H1 (cell line): ENCODE measurements around the gene WDR48. TPM values are rescaled to one million over a fixed set of nuclear protein-coding genes. Genes with fewer than 3 reads are reported as not detected.
A peak's percentile ranks its signal among the peaks of the same experiment; 100 is the strongest.

Experiments
- CTCF ChIA-PET: fragments of 300-600 bp; sonication (Branson Sonifier 250); formaldehyde crosslinking; loops from one replicate; lab custom pipeline; 2021; ENCODE audit not compliant: partially characterized antibody; lab: Charles Lee
- POLR2A ChIA-PET: fragments of 300-600 bp; sonication (Branson Sonifier 250); formaldehyde crosslinking; loops from one replicate; lab custom pipeline; 2021; ENCODE audit warnings: inconsistent platforms; ENCODE audit not compliant: partially characterized antibody; lab: Charles Lee
- DNase-seq, 2 experiments: peaks; one replicate each; pipeline versions ENCODE4 v3.0.0 to v3.0.0-alpha.2; 2010 to 2022; ENCODE audit warnings: low spot score in 2 of 2, low read depth in 1 of 2, mixed read lengths in 1 of 2
- FAIRE-seq: peaks from 2 replicates; lab custom pipeline; 2011; peaks lifted over from hg19 to GRCh38; lab: Jason Lieb, UNC
- H2AFZ ChIP-seq: 2 replicates; pipeline ENCODE4 v1.8.1; 2012; ENCODE audit warnings: low read length, inconsistent platforms
- H2AK5ac ChIP-seq: 2 replicates; pipeline ENCODE4 v1.6.1; 2013; ENCODE audit warnings: low read depth, low read length
- H2BK120ac ChIP-seq: replicated peaks from 2 replicates; pipeline ENCODE3; 2013; ENCODE audit warnings: low read depth, low read length, inconsistent platforms
- H2BK12ac ChIP-seq: 2 replicates; pipeline ENCODE4 v1.6.1; 2013; ENCODE audit warnings: low read depth, low read length
- H2BK15ac ChIP-seq: 2 replicates; pipeline ENCODE4 v1.6.1; 2013; ENCODE audit warnings: low read length
- H2BK20ac ChIP-seq: 2 replicates; pipeline ENCODE4 v1.6.1; 2013; ENCODE audit warnings: low read length
- H2BK5ac ChIP-seq: 2 replicates; pipeline ENCODE4 v1.6.1; 2013; ENCODE audit warnings: low read depth, low read length
- H3K14ac ChIP-seq: 2 replicates; pipeline ENCODE4 v1.6.1; 2013; ENCODE audit warnings: inconsistent platforms; ENCODE audit not compliant: insufficient read length
- H3K18ac ChIP-seq: 2 replicates; pipeline ENCODE4 v1.6.1; 2013; ENCODE audit warnings: low read length; ENCODE audit errors: extremely low read depth
- H3K23ac ChIP-seq: 2 replicates; pipeline ENCODE4 v1.6.1; 2013; ENCODE audit warnings: inconsistent platforms; ENCODE audit not compliant: insufficient read length
- H3K23me2 ChIP-seq: 2 replicates; pipeline ENCODE4 v1.6.1; 2013; ENCODE audit warnings: low read depth, low read length
- H3K27ac ChIP-seq: 2 replicates; pipeline ENCODE4 v1.6.1; 2011; ENCODE audit warnings: low read depth, low read length, inconsistent platforms
- H3K27me3 ChIP-seq, 4 experiments: replicated peaks in 1 of 4; 1 replicate in 1 of 4; 2 replicates in 3 of 4; pipeline versions ENCODE4 v1.6.1 to v1.8.1; 2011 to 2013; ENCODE audit warnings: low read length in 3 of 4, mild to moderate bottlenecking in 3 of 4, inconsistent platforms in 2 of 4, mixed read lengths in 2 of 4, moderate library complexity in 1 of 4; ENCODE audit not compliant: control insufficient read depth in 3 of 4, insufficient read depth in 3 of 4; ENCODE audit errors: extremely low read depth in 1 of 4
- H3K36me3 ChIP-seq, 4 experiments: 2 replicates each; pipeline versions ENCODE4 v1.6.1 to v1.8.1; 2011 to 2013; ENCODE audit warnings: mild to moderate bottlenecking in 4 of 4, low read length in 3 of 4, moderate library complexity in 2 of 4, control low read depth in 1 of 4, inconsistent platforms in 1 of 4; ENCODE audit not compliant: insufficient read depth in 4 of 4, control insufficient read depth in 2 of 4
- H3K4ac ChIP-seq: replicated peaks from 2 replicates; pipeline ENCODE3; 2013; ENCODE audit warnings: low read length, low read depth, mixed read lengths, inconsistent platforms; ENCODE audit not compliant: insufficient read length
- H3K4me1 ChIP-seq, 4 experiments: replicated peaks in 1 of 4; 1 replicate in 1 of 4; 2 replicates in 3 of 4; pipeline versions ENCODE4 v1.6.1 to v1.8.1; 2011 to 2013; ENCODE audit warnings: low read length in 3 of 4, inconsistent platforms in 2 of 4, mixed read lengths in 1 of 4; ENCODE audit not compliant: insufficient read depth in 4 of 4, control insufficient read depth in 3 of 4
- H3K4me2 ChIP-seq, 2 experiments: 2 replicates each; pipeline versions ENCODE4 v1.6.1 to v1.8.1; 2011 to 2013; ENCODE audit warnings: low read depth in 2 of 2, low read length in 2 of 2, control low read depth in 1 of 2, inconsistent platforms in 1 of 2, mild to moderate bottlenecking in 1 of 2; ENCODE audit not compliant: insufficient read depth in 1 of 2
- H3K4me3 ChIP-seq, 4 experiments: fragments of 200-600, 300-600 bp in 1 of 4; sonication (generic), shearing (Covaris generic), sonication (Bioruptor Twin) in 1 of 4; 2 replicates each; pipeline versions ENCODE4 v1.5.1 to v1.8.1; 2011 to 2016; ENCODE audit warnings: low read length in 4 of 4, low read depth in 3 of 4, control low read depth in 2 of 4, inconsistent platforms in 2 of 4, mild to moderate bottlenecking in 2 of 4, mixed read lengths in 1 of 4, moderate library complexity in 1 of 4; ENCODE audit not compliant: insufficient read depth in 2 of 4; ENCODE audit errors: extremely low read depth in 1 of 4
- H3K56ac ChIP-seq: replicated peaks from 2 replicates; pipeline ENCODE3; 2013; ENCODE audit warnings: low read depth, mild to moderate bottlenecking, mixed read lengths, low read length, inconsistent platforms; ENCODE audit not compliant: insufficient read length
- H3K79me1 ChIP-seq: 2 replicates; pipeline ENCODE4 v1.6.1; 2013; ENCODE audit warnings: low read depth, low read length, control low read depth
- H3K79me2 ChIP-seq, 2 experiments: 2 replicates each; pipeline versions ENCODE4 v1.6.1 to v1.8.1; 2012 to 2013; ENCODE audit warnings: low read length in 2 of 2, mild to moderate bottlenecking in 2 of 2, inconsistent platforms in 1 of 2; ENCODE audit not compliant: insufficient read depth in 2 of 2, control insufficient read depth in 1 of 2
- H3K9ac ChIP-seq, 4 experiments: replicated peaks in 1 of 4; 1 replicate in 1 of 4; 2 replicates in 3 of 4; pipeline versions ENCODE4 v1.6.1 to v1.8.1; 2011 to 2013; ENCODE audit warnings: low read depth in 3 of 4, low read length in 3 of 4, control low read depth in 2 of 4, mild to moderate bottlenecking in 2 of 4, moderate library complexity in 2 of 4, inconsistent platforms in 1 of 4; ENCODE audit errors: extremely low read depth in 1 of 4
- H3K9me3 ChIP-seq, 2 experiments: 2 replicates each; pipeline versions ENCODE4 v1.6.1 to v1.8.1; 2012 to 2013; ENCODE audit warnings: mild to moderate bottlenecking in 2 of 2, moderate library complexity in 2 of 2, control low read depth in 1 of 2, inconsistent platforms in 1 of 2, low read depth in 1 of 2, low read length in 1 of 2, mixed read lengths in 1 of 2; ENCODE audit not compliant: insufficient read depth in 2 of 2
- H4K20me1 ChIP-seq, 2 experiments: replicated peaks in 1 of 2; 2 replicates each; pipeline versions ENCODE3 to v1.8.1; 2011 to 2013; ENCODE audit warnings: inconsistent platforms in 2 of 2, low read length in 2 of 2, mild to moderate bottlenecking in 1 of 2; ENCODE audit not compliant: insufficient read depth in 2 of 2, control insufficient read depth in 1 of 2
- H4K5ac ChIP-seq: 2 replicates; pipeline ENCODE4 v1.6.1; 2013; ENCODE audit warnings: low read length, low read depth, mixed read lengths, inconsistent platforms; ENCODE audit not compliant: insufficient read length
- H4K8ac ChIP-seq: 2 replicates; pipeline ENCODE4 v1.8.0; 2013; ENCODE audit warnings: mild to moderate bottlenecking, moderate library complexity, low read length, inconsistent platforms; ENCODE audit not compliant: insufficient read depth; ENCODE audit errors: extremely low read depth
- H4K91ac ChIP-seq: replicated peaks from 2 replicates; pipeline ENCODE3; 2013; ENCODE audit warnings: low read length, mixed read lengths, inconsistent platforms; ENCODE audit not compliant: insufficient read length
- HDAC2 ChIP-seq, 2 experiments: fragments of 300-600 bp in 1 of 2; sonication (generic) in 1 of 2; IDR thresholded peaks; 2 replicates each; pipeline ENCODE4 v1.6.1; 2011 to 2012; ENCODE audit warnings: low read depth in 2 of 2, low read length in 2 of 2, mild to moderate bottlenecking in 2 of 2, moderate library complexity in 2 of 2, borderline replicate concordance in 1 of 2, inconsistent platforms in 1 of 2
- RAD21 ChIP-seq, 2 experiments: IDR thresholded peaks in 1 of 2; conservative IDR thresholded peaks in 1 of 2; 2 replicates each; pipeline ENCODE4 v1.6.1; 2011; ENCODE audit warnings: low read depth in 2 of 2, low read length in 2 of 2, improper control_type of control experiment in 1 of 2, inconsistent platforms in 1 of 2, mild to moderate bottlenecking in 1 of 2, moderate library complexity in 1 of 2
- WGBS, 2 experiments: shearing (Covaris generic) in 1 of 2; methylation state at CpG; one replicate each; pipeline versions ENCODE4 v1.1.6 to v1.1.7; 2013 to 2015; ENCODE audit warnings: low lambda C conversion rate in 2 of 2, mixed read lengths in 2 of 2, inconsistent platforms in 1 of 2, low coverage in 1 of 2, missing lambda C conversion rate in 1 of 2; ENCODE audit not compliant: insufficient replicate concordance in 2 of 2, insufficient coverage in 1 of 2, insufficient read length in 1 of 2; ENCODE audit errors: extremely low coverage in 1 of 2, missing lambda C conversion rate in 1 of 2; 5-methylcytosine and 5-hydroxymethylcytosine counted together
- polyA plus RNA-seq, 7 experiments: library from polyadenylated mRNA; depleted of rRNA in 3 of 7; stranded (reverse) in 5 of 7; unstranded in 2 of 7; fragments of >200 nt in 5 of 7; fragments of 200-250 nt in 2 of 7; gene quantifications; 1 replicate in 5 of 7; 2 replicates in 1 of 7; 4 replicates in 1 of 7; pipeline versions ENCODE4 v1.2.1 to v1.2.3, GENCODE V29; 2011 to 2013; ENCODE audit warnings: missing spikeins in 2 of 7, mixed read lengths in 2 of 7
- total RNA-seq: library from RNA; stranded (reverse); fragmentation: NEBNext Ultra II Directional; extraction: Animal tissue kit (Norgen Biotek cat#: 25700); gene quantifications from 2 replicates; pipeline ENCODE4 v1.2.1, GENCODE V29; 2021
- TF ChIP-seq, protein P1 (sequence below), 3 experiments: IDR thresholded peaks; 1 replicate in 2 of 3; 2 replicates in 1 of 3; pipeline versions ENCODE4 v1.5.1 to v1.6.1; 2011; ENCODE audit warnings: low read length in 3 of 3, mild to moderate bottlenecking in 3 of 3, inconsistent platforms in 2 of 3, low read depth in 1 of 3, moderate library complexity in 1 of 3; ENCODE audit not compliant: insufficient read depth in 1 of 3; ENCODE audit errors: control extremely low read depth in 1 of 3

Gene WDR48
- total and polyA plus RNA-seq, 2 of the 8 experiments (the other 6 are each of a cell fraction or from before 2014, with no cell fraction given): 21.2 to 54.1 TPM

DNA sequence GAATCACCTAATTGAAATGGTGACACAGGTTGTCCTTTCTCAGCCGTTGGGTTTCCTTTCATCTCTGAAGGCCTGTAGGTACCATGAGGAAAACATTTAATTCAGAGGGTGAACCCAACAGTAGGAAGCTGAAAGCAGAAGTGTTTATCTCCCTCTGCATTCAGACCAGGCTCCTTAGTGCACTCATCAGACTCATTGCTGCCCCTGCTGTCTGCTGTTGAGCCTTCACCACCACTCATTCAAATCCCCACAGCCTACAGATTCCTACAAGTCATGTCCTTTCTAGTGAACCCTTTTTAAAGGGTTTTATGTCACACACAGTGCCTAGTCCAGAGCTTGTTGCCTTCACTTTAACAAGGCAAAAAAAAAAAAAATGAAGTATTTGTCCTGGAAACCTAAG is 13.4 kb downstream of the WDR48 start:
- DNase-seq: peak in 1 of 2 experiments; percentile 33
- Histone ChIP-seq H3K79me1 (peaks cover 2% of the 10 kb centered on the region), H2BK12ac (no peak overlapping the region), H2BK5ac (no peak overlapping the region), H3K4me2 (no peak overlapping the region), H2BK120ac (no peak overlapping the region), H3K14ac (no peak overlapping the region), H3K27me3 (no peaks in the 10 kb centered on the region), H4K8ac (no peak overlapping the region), H3K9ac (no peak overlapping the region), H3K23me2 (no peaks in the 10 kb centered on the region), H3K56ac (no peak overlapping the region), H3K79me2 (peaks cover 3 to 37% of the 10 kb centered on the region in 2 experiments; a peak in 2 of 4 replicates), H3K4ac (no peak overlapping the region), H3K23ac (no peak overlapping the region), H4K5ac (no peak overlapping the region), H2BK15ac (no peak overlapping the region), H3K4me1 (no peaks in the 10 kb centered on the region), H2AK5ac (no peak overlapping the region), H3K27ac (no peak overlapping the region), H4K20me1 (peaks cover 0 to 2% of the 10 kb centered on the region in 2 experiments), H3K18ac (no peak overlapping the region), H2BK20ac (no peak overlapping the region), H4K91ac (no peak overlapping the region), H3K9me3 (no peaks in the 10 kb centered on the region), H3K36me3 (peaks cover 0 to 39% (median 17%) of the 10 kb centered on the region in 4 experiments; a peak in 5 of 8 replicates), H3K4me3 (no peak overlapping the region), H2AFZ (no peak overlapping the region)
- FAIRE-seq: peak; percentile 90
- ChIA-PET POLR2A (interaction anchor here (0.9 kb wide), 1 partner anchor 16 kb away, joined by 3 read pairs; no protein-coding TSS in a partner anchor), CTCF (interaction anchor here (0.6 to 1.5 kb wide), 13 partner anchors 9 to 636 kb away, joined by 3 to 5 read pairs (median 3); no protein-coding TSS in a partner anchor)
- peak; percentile 35 to 40; a peak in 3 of 4 replicates for TF ChIP-seq RAD21 (IDR thresholded peaks at IDR 0.05 in 1 of 2, conservative IDR thresholded peaks at IDR 0.05 in 1 of 2; ENCODE audit: low read depth in 2 of 2, low read length in 2 of 2)
- TF ChIP-seq, protein P1, sequence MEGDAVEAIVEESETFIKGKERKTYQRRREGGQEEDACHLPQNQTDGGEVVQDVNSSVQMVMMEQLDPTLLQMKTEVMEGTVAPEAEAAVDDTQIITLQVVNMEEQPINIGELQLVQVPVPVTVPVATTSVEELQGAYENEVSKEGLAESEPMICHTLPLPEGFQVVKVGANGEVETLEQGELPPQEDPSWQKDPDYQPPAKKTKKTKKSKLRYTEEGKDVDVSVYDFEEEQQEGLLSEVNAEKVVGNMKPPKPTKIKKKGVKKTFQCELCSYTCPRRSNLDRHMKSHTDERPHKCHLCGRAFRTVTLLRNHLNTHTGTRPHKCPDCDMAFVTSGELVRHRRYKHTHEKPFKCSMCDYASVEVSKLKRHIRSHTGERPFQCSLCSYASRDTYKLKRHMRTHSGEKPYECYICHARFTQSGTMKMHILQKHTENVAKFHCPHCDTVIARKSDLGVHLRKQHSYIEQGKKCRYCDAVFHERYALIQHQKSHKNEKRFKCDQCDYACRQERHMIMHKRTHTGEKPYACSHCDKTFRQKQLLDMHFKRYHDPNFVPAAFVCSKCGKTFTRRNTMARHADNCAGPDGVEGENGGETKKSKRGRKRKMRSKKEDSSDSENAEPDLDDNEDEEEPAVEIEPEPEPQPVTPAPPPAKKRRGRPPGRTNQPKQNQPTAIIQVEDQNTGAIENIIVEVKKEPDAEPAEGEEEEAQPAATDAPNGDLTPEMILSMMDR (IDR thresholded peaks at IDR 0.05; ENCODE audit: control extremely low read depth in 1 of 3, insufficient read depth in 1 of 3, low read depth in 1 of 3, low read length in 3 of 3): peak; percentile 59 to 72 (median 61)
- TF ChIP-seq HDAC2 (IDR thresholded peaks at IDR 0.05; ENCODE audit: borderline replicate concordance in 1 of 2, low read depth in 2 of 2, low read length in 2 of 2): no peak
- 55% methylated on average over 1 of the region's 1 CpG; no CpG with 5 or more reads in 1 of the 2 experiments for WGBS, 2 experiments
